Fibroblast of peridontal ligament (primary cell): ENCODE measurements around the gene NPVF.

Experiments used
- DNase-seq: peaks from one replicate; pipeline ENCODE4 v3.0.0-alpha.2; 2010; ENCODE audit errors: extremely low read depth

NPVF gene

DNA sequence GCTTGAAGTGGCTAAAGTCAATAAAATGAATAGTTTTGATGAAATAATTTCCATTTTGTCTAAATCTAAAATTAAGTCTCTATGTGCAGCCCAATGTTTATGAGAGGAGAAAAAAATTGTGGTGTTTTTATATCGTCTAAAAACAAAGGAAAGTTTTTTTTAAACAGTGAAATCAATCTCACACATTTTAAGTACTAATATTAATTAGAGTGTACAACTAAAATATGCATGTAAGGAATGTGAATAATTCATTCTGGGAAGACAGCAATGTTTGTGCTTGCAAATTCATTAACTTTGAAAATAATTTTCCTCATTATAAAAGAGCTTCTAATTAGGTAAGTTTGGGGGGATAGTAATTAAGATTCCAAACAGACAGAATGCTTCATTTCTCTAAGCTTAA lies at the start of gene NPVF:
TSS of gene NPVF (minus strand) at position 101 of the 400 bp plus-strand sequence. CDS start at position 54, 47 bp downstream.
- DNase-seq = no peak

GRCh38 chr7:25272265-25272664 lies 44.0 kb upstream of the NPVF start:
- DNase-seq = no peak

GRCh38 chr7:25263337-25263736 lies 35.1 kb upstream of the NPVF start:
- no peak for DNase-seq

GRCh38 chr7:25262586-25262985 lies 34.3 kb upstream of the NPVF start:
- no peak for DNase-seq

DNA sequence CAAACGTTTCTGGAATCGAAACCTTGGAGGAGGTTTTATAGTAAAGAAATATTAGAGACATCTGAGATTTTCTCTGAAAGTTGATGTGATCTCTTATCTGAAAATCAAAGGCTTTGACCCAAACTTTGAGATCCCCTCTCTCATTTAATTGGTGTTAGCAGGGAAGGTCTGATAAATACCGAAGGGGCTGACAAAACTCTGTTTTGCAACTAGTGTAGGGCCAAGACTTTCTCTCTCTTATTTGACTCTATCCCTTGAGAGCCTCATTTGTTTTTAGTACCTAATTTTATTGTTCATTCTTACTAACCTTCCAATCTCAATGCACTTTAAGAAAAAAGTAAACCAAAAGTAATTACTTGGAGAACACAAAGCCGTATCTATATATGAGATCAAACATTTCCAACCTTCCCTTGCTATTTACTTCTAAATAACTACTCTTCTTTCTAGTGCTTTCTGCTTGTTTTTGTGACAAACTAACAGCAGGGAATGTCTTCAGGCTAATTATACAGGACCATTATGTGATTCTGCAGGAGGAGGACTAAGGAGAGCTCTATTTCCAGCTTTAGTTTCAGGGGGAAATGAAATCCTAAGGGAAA lies 33.4 kb upstream of the NPVF start:
- DNase-seq = no peak

DNA sequence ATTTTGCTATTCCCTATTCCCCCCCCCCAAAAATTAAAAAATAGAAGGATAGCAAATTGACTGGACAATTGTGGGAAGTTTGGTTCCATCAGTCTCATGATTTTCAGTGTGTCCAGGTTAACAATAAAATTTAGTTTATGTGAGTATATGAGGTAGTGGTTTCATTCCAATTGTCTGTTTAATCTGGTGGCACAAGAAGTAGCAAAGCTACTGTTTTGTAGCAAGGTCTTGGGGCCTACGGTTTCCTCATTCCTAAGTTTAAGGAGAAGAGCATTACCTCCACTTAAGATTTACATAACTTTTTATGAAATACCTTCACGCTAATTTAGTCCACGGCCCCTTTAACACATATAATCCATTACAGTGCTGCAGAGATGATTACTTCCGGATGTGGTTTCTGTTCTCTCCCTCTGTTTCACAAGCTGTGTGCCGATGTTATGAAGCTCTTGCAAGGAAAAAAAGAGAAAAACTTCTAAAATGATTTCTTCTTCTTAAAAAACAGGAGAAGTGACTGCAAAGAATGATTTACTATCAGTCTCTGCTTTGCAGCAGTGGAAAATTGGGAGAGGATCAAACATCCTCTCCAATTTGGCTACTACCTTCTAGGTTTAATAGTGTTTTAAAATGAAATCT lies 32.7 kb upstream of the NPVF start:
- peak; percentile 73 for DNase-seq

DNA sequence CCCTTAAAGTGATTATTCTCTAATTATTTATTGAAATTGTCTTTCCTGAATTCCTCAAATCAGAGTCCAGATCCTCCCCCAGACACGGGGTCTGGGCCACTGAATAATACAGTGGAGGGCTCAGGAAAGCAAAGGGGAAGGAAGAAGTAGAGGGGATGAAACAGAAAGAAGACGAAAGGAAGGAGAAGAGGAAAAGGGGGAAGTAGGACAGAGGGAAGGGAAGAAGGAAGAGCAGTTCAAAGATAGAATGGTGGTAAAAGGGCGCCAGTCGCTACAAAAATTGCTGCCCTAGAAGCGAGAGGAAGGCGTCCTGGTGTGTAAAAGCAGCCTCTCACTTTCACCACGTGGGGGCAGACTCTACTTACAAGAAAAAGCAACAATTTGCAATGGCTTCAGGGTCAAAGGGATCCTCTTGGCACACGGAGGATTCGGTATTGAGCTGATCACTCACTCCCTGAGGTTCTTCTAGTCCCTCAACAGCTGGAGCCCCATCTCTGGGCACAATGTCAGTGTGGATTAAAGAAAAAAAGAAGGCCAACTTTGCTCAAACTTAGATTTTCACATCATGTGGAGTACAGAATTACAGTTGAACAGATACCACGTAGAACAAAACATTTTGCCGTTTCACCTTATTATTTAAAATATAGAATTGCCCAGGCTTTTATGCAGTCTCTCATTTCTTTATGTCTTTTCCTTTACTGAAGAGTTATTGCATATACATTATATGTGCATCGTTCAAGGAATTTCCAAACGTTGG lies 31.4 kb upstream of the NPVF start:
- peak; percentile 85 for DNase-seq

- no peak for DNase-seq
Observed at GRCh38 chr7:25256333-25256819, 28.1 kb upstream of the NPVF start.

DNA sequence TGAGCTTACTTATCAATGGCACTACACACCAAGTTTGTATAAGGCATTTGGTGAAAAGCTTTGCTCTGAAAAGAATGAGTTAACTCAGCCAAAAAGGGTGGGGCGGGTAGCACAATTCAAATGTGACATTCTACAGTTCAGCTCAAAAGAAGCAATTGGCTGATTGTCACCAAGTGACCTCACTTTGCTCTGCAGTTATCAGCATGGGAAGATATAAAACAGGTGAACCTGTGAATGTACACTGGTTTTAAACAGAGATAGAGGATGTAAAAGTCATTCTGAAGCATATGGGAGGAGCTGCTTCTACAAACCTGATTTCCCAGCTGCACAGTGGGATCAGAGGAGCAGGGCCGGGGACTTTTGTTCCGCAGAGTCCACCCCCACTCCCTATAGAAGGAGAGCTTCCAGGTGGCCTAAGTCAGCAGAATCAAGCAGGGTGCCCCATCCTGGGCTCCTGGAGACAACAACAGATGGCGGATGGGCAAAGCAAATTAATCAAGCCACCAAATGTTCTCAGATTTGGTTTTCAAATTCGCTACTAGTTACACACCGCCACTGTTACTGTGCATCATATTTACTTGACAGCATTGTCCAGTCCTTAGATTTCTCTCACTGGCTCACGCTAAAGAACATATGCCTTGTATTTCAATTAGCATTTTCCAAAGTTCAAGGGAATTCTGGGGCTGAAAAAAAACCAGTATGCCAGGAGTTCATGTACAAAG lies 27.5 kb upstream of the NPVF start:
- DNase-seq = no peak

GRCh38 chr7:25254604-25255003 lies 26.3 kb upstream of the NPVF start:
- no peak for DNase-seq

DNA sequence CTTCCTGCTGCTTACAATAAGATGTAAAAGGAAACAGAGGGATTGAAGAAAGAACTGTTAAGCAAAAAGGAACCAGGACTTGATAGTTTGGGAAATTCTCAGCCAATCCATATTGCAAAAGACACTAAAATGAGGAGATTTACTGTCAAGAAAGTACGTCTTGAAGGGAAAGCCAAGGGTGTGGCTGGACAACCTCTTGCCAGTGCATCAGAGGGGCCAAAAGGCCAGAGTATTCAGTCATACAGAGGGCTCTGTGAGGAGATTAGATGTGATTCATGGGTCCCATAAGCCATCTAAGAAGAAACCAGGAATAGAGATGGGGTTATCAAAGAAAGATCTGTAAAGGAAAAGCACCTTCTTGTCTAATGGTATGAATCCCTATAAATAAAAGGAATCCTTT lies 25.4 kb upstream of the NPVF start:
- DNase-seq = no peak

GRCh38 chr7:25250386-25250785 lies 22.1 kb upstream of the NPVF start:
- DNase-seq = no peak

GRCh38 chr7:25249772-25250171 lies 21.5 kb upstream of the NPVF start:
- no peak for DNase-seq

- DNase-seq = no peak
Observed at GRCh38 chr7:25246306-25246705, 18.0 kb upstream of the NPVF start.

DNA sequence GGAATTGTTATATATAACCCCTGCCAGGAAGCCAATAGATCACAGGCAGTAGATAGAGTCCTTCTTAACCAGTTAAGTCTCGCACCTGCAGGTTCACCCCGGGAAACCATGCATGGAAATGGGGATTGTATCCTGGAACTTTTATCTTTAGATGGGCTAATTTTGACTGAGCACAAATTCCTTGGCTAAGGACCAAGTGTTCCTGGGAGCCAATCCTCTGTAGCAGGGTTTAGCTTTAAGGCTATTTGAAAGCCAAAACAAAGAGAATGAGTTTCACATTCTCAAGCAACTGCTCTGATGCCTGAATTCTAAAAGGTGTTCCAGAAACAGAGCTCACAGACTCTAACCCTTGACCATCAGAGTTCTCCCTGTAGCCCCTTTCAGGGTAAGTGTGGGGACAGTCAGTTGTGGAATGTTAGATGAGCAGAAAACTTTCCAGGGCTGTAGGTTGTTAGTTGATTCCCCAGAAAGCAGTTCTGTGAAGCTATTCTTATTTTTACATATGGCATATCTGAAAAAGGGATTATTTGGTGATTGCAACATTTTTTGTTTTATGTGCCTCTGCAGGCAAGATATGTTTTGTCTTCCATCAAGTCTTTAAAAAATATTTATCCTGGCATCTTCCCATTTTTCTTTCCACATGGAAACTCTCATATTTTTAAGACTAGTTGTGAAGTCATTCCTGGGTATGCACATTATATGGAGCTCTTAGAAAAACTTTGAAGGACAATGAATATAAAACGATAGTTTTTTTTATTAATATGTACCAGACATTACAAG lies 16.2 kb upstream of the NPVF start:
- DNase-seq = no peak

GRCh38 chr7:25242678-25243077 lies 14.4 kb upstream of the NPVF start:
- DNase-seq = no peak

GRCh38 chr7:25240896-25241295 lies 12.6 kb upstream of the NPVF start:
- DNase-seq = no peak

DNA sequence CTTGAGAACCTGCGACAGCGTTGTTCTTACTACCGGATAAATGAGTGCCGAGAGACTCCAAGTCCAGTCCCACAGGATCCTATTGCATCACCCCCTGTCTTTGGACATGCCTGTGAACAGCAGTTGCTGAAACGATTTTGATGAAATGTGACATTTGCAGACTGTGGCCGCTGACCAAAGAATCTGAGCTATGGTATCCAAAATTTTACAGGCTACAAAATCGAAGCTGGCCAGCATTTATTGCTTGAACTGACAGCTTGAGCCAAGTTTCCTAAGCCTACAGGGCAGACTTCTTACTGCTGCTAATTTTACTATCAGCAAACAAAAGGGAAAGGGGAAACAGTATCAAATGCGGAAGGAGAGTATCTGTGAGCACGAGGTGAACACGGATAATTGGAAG lies 12.1 kb upstream of the NPVF start:
- DNase-seq = no peak

DNA sequence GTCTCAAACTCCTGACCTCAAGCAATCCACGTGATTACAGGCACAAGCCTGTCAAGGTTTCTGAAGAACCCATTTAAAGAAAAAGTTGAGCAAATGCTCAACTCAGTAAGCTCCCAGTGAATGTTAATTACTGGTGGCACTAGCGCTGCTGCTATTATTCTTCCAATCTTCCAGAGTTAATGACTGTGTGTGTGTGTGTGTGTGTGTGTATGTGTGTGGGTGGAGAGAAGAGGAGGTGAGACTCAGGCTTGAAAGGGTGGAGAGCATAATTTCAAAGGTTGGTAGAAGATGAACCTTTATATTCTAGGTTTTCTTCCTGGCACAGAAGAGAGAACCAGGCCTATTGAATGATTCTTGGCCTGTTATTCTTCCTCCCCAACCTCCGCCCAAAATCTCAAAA lies 11.6 kb upstream of the NPVF start:
- DNase-seq = no peak

DNA sequence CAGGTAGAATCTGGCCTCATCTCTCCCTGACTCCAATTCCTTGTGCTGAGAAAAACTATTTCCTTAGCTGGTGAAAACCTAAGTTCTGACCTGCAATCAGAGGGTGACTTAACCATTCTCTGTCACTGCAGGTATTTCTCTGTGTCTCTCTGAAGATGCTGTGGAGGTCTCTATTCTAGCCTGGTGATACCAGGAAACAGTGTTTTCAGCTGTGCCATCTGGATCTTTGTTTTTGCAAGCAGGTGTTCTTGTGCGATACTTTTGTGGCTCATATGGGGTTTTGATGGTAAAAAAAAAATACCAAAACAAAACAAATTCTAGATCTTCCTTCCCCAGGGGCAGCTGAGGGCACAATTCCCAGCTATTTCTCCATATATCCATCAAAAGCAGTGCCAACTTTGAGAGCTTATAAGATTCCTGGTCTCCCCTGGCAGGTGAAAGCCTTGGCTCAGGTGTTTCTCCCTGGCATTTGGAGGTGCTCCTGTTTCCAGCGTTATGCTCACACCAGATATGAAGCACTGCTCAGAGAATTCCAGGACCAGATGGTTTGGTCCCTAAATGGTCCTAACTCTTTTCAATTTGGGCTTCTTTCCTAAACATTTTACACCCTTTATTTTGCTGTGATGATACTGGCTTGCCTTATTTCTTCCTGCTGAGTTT lies 9.9 kb upstream of the NPVF start:
- DNase-seq = no peak

GRCh38 chr7:25235471-25235870 lies 7.2 kb upstream of the NPVF start:
- no peak for DNase-seq
